OCI-LY7 (cell line): ENCODE measurements around the gene FBRSL1. TPM values are rescaled to one million over a fixed set of nuclear protein-coding genes. Genes with fewer than 3 reads are reported as not detected.

Experiments used
- BruUV-seq: library from RNA; stranded (reverse); fragments of 400-500 nt; replicated peaks from 2 replicates; lab custom pipeline; 2021; lab: Mats Ljungman, UMichigan
- CTCF ChIA-PET: fragments of 300-600 bp; sonication (Branson Sonifier 250); formaldehyde crosslinking; loops from one replicate; lab custom pipeline; 2022; ENCODE audit warnings: antibody characterized with exemption; ENCODE audit not compliant: unreplicated experiment; lab: Charles Lee
- POLR2A ChIA-PET: fragments of 300-600 bp; sonication (Branson Sonifier 250); formaldehyde crosslinking; loops from one replicate; lab custom pipeline; 2022; ENCODE audit warnings: antibody characterized with exemption; lab: Charles Lee
- DNase-seq: peaks from one replicate; pipeline ENCODE4 v3.0.0-alpha.2; 2015; ENCODE audit warnings: low spot score
- H2AFZ ChIP-seq: fragments of 200-600 bp; sonication (generic), shearing (Covaris generic); 2 replicates; pipeline ENCODE4 v1.6.1; 2014; ENCODE audit warnings: mild to moderate bottlenecking, antibody characterized with exemption, low read length, moderate library complexity
- H3K27ac ChIP-seq: fragments of 200-600 bp; sonication (generic); 2 replicates; pipeline ENCODE4 v1.5.1; 2014; ENCODE audit warnings: mixed run types, low read depth, mild to moderate bottlenecking, moderate library complexity, low read length, inconsistent platforms; ENCODE audit not compliant: poor library complexity, severe bottlenecking
- H3K36me3 ChIP-seq: fragments of 200-600 bp; sonication (generic); 2 replicates; pipeline ENCODE4 v1.6.1; 2014; ENCODE audit warnings: mild to moderate bottlenecking, antibody characterized with exemption, low read length, moderate library complexity, mixed read lengths; ENCODE audit not compliant: insufficient read depth
- H3K4me1 ChIP-seq: fragments of 200-600 bp; sonication (generic); 2 replicates; pipeline ENCODE4 v1.5.1; 2014; ENCODE audit warnings: mild to moderate bottlenecking, low read length; ENCODE audit not compliant: insufficient read depth, poor library complexity, severe bottlenecking
- H3K4me2 ChIP-seq: fragments of 200-600 bp; sonication (generic); 2 replicates; pipeline ENCODE4 v1.6.1; 2014; ENCODE audit warnings: mild to moderate bottlenecking, low read length
- H3K4me3 ChIP-seq: fragments of 200-600 bp; sonication (generic); 2 replicates; pipeline ENCODE4 v1.5.1; 2014; ENCODE audit warnings: mild to moderate bottlenecking, low read depth, low read length; ENCODE audit not compliant: poor library complexity, severe bottlenecking
- H3K79me2 ChIP-seq: fragments of 200-600 bp; sonication (generic); 2 replicates; pipeline ENCODE4 v1.6.1; 2016; ENCODE audit warnings: low read depth, mild to moderate bottlenecking, low read length, moderate library complexity, mixed read lengths; ENCODE audit not compliant: insufficient read depth
- H3K9me2 ChIP-seq: fragments of 200-600 bp; sonication (generic); 2 replicates; pipeline ENCODE4 v1.6.1; 2016; ENCODE audit warnings: mild to moderate bottlenecking, low read length, mixed read lengths; ENCODE audit not compliant: insufficient read depth
- H3K9me3 ChIP-seq: fragments of 200-600 bp; sonication (generic); 2 replicates; pipeline ENCODE4 v1.6.1; 2014; ENCODE audit warnings: mild to moderate bottlenecking, mixed run types, low read length, mixed read lengths
- H4K20me1 ChIP-seq: fragments of 200-600 bp; sonication (generic); 2 replicates; pipeline ENCODE4 v1.6.1; 2014; ENCODE audit warnings: mild to moderate bottlenecking, antibody characterized with exemption, low read length, moderate library complexity, mixed read lengths; ENCODE audit not compliant: insufficient read depth
- EZH2phosphoT487 ChIP-seq: fragments of 200-600 bp; sonication (generic); IDR thresholded peaks from 2 replicates; pipeline ENCODE4 v1.6.1; 2018; ENCODE audit warnings: low read depth, borderline replicate concordance, mild to moderate bottlenecking, mixed run types, antibody characterized with exemption, low read length, moderate library complexity, mixed read lengths
- intact Hi-C: fragments of 100-400 bp; cut with micrococcal nuclease; formaldehyde crosslinking; loops from one replicate; pipeline ENCODE4 v1.10.0; 2022; ENCODE audit not compliant: unreplicated experiment
- total RNA-seq, 2 experiments: library from RNA; depleted of rRNA in 1 of 2; stranded (reverse); fragments of >200 nt in 1 of 2; shearing (Covaris generic) in 1 of 2; gene quantifications; 2 replicates each; pipeline ENCODE4 v1.2.3, GENCODE V29; 2014 to 2022
- TF ChIP-seq, protein P1 (sequence below): fragments of 200-600 bp; sonication (generic); conservative IDR thresholded peaks from 2 replicates; pipeline ENCODE4 v1.5.1; 2014; ENCODE audit warnings: mild to moderate bottlenecking, antibody characterized with exemption, low read length, moderate library complexity, mixed read lengths

The FBRSL1 gene
- total RNA-seq, 2 experiments from 2014 or later: 24.6 to 87.8 TPM

- H3K4me3 ChIP-seq: no peak overlapping the region
- no peaks in the 10 kb centered on the region for H3K79me2 ChIP-seq
- H3K36me3 ChIP-seq: no peaks in the 10 kb centered on the region
- peaks cover 24% of the 10 kb centered on the region for H3K4me1 ChIP-seq
- H3K9me3 ChIP-seq: no peaks in the 10 kb centered on the region
- no peak for DNase-seq
- H3K27ac ChIP-seq: no peak overlapping the region
- no peak overlapping the region for H2AFZ ChIP-seq
- ChIA-PET POLR2A (no interaction called here), CTCF (no interaction called here)
- BruUV-seq: no TSS peak
- H4K20me1 ChIP-seq: peaks cover 10% of the 10 kb centered on the region; the same call in 1 of the 2 replicates
- intact Hi-C loops: no loop called here
- H3K4me2 ChIP-seq: no peak overlapping the region
- H3K9me2 ChIP-seq: no peaks in the 10 kb centered on the region
- TF ChIP-seq, protein P1, sequence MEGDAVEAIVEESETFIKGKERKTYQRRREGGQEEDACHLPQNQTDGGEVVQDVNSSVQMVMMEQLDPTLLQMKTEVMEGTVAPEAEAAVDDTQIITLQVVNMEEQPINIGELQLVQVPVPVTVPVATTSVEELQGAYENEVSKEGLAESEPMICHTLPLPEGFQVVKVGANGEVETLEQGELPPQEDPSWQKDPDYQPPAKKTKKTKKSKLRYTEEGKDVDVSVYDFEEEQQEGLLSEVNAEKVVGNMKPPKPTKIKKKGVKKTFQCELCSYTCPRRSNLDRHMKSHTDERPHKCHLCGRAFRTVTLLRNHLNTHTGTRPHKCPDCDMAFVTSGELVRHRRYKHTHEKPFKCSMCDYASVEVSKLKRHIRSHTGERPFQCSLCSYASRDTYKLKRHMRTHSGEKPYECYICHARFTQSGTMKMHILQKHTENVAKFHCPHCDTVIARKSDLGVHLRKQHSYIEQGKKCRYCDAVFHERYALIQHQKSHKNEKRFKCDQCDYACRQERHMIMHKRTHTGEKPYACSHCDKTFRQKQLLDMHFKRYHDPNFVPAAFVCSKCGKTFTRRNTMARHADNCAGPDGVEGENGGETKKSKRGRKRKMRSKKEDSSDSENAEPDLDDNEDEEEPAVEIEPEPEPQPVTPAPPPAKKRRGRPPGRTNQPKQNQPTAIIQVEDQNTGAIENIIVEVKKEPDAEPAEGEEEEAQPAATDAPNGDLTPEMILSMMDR: no peak
- no peak for TF ChIP-seq EZH2phosphoT487
These were observed 3.7 kb downstream of the FBRSL1 start for GRCh38 chr12:132493482-132494178.

DNA sequence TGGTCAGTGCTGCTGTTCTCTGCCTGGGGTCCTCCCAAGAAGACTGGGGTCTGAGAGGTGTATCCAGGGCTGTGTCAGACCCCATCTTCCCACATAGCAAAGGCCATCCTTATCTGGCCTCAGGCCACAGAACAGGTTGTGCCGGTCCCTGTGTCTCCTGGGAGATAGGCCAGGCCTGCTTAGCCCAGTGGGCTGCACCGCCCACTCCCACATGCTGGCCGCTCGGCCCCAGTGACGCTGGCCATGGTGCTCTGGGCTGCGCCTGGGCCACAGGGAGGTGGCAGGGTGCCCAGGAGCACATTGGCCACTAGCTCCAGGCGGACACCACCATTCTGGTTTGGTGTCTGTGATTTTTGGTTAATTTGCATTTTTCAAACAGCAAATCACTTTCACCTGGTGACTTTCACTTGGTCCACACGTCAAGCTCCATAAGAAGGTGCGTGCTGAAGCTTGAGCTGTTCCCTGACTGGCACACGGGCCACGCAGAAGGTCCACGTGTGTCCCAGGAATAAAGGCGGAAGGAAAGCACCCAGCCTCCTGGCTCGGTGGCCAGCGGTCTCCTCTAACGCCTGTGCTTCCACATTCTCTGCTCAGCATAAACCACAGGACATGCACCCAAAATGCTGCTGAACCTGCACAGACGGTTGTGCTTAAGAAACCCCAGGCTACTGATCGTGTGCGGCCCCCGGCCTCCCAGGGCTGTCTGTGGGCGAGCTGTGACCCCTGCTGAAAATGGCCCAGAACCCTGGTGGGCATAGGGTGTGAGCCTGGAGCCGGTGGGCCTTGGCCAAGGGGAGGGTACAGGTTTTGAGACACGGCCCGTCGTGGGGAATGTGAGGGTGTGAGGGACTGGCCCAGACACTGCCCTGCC lies 4.6 kb downstream of the FBRSL1 start:
- H3K9me2 ChIP-seq: no peaks in the 10 kb centered on the region
- intact Hi-C loops: no loop called here
- H3K79me2 ChIP-seq: no peaks in the 10 kb centered on the region
- no peak overlapping the region for H3K4me3 ChIP-seq
- H3K4me2 ChIP-seq: no peak overlapping the region
- no peak overlapping the region for H3K27ac ChIP-seq
- POLR2A ChIA-PET: no interaction called here
- no peak overlapping the region for H2AFZ ChIP-seq
- CTCF ChIA-PET: no interaction called here
- no peak for DNase-seq
- no TSS peak for BruUV-seq
- no peaks in the 10 kb centered on the region for H3K9me3 ChIP-seq
- H3K4me1 ChIP-seq: peaks cover 18% of the 10 kb centered on the region
- no peaks in the 10 kb centered on the region for H3K36me3 ChIP-seq
- no peak for TF ChIP-seq EZH2phosphoT487
- TF ChIP-seq, protein P1: no peak
- peaks cover 10% of the 10 kb centered on the region; the same call in 1 of the 2 replicates for H4K20me1 ChIP-seq
